ENCODE results near the gene MOGAT3. TPM values are rescaled to one million over a fixed set of nuclear protein-coding genes. Genes with fewer than 3 reads are reported as not detected.
A peak's percentile ranks its signal among the peaks of the same experiment; 100 is the strongest.
"Not testable (repeated sequence)": the region's sequence is repeated elsewhere in the genome, so short reads cannot be mapped to it uniquely, and the experiment has no call there.

MOGAT3 gene
- total RNA-seq, 1 experiment from 2014 or later = not detected

DNA sequence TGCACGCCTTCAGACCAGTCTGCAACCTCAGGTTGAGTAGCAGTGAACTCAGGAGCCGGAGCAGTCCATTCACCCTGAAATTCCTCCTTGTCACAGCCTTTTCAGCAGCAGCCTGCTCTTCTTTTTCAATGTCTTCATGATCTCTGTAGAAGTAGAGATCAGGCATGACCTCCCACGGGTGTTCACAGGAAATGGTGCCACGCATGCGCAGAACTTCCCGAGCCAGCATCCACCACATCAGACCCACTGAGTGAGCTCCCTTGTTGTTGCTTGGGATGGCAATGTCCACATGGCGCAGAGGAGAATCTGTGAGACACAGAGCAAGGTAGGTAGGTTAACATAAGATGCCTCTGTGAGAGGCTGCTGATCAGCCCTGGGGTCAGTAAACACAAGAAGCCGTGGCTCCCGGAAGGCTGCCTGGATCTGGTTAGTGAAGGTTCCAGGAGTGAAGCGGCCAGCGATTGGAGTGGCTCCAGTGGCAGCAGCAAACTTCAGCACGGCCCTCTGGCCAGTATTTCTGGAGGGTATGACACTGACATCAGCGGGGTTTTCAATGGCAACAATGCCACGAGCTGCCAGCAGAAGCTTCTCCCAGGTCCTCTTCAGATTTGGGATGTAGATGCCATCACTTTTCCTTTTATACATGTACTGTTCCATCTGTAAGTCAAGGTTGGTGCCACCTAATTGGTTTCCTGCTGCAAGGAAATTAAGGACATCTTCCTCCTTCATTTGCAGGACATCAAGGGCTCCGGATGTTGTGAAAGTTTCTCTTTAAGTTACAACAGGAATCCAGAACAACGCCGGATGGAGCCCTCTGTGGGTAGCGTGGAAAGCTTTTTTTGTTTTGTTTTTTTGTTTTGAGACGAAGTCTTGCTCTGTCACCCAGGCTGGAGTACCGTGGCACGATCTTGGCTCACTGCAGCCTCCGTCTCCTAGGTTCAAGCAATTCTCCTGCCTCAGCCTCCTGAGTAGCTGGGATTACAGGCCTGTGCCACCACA, 3.2 kb upstream of the MOGAT3 start:
- DNase-seq (ENCODE audit: low read depth) = not testable (repeated sequence)

DNA sequence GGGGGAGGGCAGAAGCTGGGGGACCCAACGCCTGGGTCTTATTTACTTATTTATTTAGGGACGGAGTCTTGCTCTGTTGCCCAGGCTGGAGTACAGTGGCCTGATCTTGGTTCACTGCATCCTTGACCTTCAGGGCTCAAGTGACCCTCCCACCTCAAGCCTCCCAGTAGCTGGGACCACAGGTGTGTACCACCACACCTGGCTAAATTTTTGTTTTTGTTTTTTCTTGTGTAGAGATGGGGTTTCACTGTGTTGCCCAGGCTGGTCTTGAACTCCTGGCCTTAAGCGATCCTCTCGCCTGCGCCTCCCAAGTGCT, 1.7 kb upstream of the MOGAT3 start:
- DNase-seq (ENCODE audit: low read depth) = no peak

DNA sequence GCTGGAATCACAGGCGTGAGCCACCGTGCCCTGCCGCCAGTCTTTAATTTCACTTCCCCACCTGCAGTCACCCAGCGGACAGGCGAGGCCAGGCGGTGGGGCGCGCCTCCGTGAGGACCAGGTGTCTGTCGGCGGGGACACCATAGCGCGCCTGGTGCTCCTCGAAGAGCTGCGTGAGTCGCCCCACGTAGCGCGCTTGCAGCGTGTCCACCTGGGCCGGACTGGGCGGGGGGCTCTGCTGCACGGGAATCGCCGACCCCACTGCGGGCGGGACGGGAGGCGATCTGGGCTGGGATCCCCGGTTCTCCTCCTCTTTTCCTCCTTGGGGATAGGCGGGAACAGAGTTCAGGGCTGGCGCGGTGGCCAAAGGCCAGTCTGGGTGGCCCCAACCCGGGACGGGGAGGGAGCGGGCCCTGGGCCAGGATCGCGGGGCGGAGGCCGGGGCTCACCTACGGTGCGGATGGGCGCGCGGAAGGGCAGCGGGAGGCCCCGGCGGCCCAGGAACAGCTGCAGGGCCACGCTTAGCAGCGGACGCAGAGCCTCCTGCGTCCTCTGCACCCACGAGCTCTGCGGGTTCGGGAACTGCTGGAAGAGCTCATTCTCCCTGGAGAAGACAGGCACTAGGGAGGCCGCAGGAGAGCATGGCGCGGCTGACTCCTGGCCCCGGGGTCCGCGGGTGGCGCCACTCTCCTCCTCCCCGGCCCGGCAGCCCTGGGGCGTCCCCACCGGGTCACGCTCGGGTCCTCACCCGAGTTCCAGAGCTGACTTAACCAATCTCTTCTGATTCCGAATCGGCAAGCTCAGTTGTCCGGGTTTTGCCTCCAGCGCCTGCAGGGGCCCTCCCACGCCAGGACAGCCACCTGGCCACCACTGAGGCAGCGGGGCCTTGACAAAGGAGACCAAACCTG, 1.1 kb upstream of the MOGAT3 start:
- DNase-seq (ENCODE audit: low read depth) = no peak

DNA sequence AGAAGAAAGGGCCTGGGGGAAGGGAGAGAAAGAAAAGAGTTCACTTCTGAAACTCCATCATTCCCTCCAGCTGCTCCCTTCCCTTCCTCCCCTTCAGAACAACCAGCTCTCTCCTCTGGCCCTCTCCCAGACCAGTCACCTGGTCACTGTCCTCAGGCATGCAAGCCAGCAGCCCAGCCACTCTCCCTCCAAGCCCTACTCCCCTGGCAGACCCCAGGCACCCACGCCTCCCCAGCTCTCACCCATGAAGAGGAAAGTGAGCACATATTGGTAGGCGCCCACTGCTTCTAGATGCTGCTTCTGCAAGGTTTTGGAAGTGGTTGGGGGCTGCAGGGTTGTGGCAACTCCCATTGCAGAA, 353 bp downstream of the MOGAT3 start:
- DNase-seq (ENCODE audit: low read depth) = no peak

DNA sequence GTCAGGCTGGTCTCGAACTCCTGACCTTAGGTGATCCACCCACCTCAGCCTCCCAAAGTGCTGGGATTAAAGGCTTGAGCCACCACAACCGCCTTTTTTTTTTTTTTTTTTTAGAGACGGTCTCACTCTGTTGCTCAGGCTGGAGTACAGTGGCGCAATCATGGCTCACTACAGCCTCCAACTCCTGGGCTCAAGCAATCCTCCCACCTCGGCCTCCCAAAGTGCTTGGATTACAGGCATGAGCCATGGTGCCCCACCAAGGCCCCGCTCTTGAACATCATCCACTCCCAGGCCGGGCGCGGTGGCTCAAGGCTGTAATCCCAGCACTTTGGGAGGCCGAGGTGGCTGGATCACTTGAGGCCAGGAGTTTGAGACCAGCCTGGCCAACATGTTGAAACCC, 1.3 kb downstream of the MOGAT3 start:
- not testable (repeated sequence) for DNase-seq (ENCODE audit: low read depth)

DNA sequence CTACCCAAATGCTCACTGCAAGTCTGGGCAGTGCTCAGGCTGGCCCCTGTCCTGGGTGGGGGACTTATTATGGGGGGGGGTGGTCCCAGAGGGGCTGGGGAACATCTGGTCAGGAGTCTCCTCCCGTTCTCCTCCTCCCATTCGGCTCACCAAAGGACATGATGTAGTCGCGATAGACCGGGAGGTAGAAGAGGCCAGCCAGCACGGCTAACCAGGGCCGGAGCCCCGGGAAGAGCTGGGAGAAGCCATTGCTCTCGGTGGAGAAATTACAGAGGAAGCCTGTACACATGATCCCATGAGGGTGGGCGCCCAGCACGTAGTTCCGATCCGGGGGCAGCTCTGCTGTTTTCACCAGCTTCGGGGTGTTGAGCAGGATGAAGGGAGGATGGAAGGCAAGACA, 2.4 kb downstream of the MOGAT3 start:
- DNase-seq (ENCODE audit: low read depth) = no peak

DNA sequence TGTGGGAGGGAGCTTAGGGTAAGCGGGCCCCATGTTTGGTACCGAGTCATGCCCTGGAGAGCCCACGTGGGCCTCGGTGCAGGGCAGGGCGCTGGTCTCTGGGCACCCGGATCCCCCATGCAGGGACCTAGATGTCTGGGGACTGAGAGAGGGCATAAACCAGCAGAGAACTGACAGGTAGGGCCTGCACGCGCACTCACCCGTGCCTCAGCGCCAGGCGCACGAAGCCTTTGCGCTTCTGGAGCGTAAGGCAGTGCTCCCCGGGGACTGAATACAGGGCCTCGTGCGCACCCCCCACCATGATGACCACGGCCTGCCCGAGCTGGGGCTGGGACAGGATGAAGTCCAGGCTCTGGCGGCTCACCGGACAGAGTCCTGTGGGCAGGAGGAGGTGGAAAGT, 2.8 kb downstream of the MOGAT3 start:
- DNase-seq (ENCODE audit: low read depth) = no peak

DNA sequence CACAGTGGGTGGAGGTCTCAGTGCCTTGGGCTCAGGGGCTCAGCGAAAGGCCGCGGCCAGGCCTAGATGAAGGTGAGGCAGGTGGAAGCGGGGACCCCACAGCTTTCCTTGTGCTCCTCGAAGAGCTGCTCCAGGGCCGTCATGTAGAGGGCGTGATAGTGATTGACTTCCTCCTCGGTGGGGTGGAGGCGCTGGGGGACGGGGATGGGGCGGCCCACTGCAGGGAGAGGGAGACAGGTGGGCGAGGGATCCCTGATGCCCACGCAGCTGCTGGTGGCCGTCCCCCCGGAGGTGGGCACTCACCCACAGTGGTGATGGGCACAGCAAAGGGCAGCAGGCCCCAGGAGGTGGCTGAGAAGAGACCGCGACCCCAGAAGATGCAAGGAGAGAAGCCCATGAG, 5.0 kb downstream of the MOGAT3 start:
- no peak for DNase-seq (ENCODE audit: low read depth)

DNA sequence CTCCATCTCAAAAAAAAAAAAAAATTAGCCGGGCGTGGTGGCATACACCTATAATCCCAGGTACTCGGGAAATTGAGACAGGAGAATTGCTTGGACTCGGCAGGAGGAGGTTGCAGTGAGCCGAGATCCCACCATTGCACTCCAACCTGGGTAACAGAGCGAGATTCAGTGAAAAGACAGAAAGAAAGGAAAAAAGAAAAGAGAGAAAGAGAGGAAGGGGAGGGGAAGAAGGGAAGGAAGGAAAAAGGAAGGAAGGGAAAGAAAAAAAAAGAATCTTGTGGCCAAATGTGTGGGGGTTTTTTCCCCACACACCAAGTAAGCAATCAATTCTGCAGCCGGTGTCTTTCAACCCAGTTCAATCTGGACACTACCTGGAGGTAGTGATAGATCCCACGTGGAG, 11.7 kb downstream of the MOGAT3 start:
- no peak for DNase-seq (ENCODE audit: low read depth)

DNA sequence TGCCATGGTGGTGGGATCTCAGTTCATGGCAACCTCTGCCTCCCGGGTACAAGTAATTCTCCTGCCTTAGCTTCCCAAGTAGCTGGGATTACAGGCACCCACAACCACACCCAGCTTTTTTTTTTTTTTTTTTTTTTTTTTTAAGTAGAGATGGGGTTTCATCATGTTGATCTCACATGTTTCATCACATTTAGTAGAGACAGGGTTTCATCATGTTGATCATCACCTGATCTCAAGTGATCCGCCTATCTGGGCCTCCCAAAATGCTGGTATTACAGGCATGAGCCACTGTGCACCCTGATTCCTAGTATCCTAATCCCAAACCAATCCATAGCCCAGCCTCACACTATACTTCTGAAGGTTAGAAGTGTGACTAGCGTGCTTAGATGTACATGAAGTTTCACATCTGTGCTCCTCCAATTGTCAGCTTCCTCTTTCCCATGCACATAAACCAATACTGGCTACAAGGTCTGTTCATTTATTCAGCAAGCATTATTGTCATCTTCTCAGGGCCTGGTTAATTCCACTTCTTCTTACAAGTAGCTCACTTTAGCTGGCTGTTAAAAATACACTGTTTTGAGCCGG, 13.9 kb downstream of the MOGAT3 start:
- DNase-seq (ENCODE audit: low read depth) = no peak

DNA sequence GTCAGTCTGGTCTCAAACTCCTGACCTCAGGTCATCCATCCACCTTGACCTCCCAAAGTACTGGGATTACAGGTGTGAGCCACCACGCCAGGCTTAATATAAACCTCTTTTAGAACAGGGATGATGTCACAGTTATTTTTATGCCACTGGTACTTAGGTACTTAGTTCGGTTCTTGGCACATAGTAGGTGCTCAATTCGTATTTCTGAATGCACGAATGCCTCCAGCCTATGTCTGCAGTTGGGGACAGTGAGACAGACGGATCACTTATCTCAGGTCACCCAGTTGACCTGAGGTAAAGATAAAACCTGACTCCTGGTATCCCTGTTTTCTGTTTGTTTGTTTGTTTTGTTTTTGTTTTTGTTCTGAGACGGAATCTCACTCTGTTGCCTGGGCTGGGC, 14.6 kb downstream of the MOGAT3 start:
- no peak for DNase-seq (ENCODE audit: low read depth)

DNA sequence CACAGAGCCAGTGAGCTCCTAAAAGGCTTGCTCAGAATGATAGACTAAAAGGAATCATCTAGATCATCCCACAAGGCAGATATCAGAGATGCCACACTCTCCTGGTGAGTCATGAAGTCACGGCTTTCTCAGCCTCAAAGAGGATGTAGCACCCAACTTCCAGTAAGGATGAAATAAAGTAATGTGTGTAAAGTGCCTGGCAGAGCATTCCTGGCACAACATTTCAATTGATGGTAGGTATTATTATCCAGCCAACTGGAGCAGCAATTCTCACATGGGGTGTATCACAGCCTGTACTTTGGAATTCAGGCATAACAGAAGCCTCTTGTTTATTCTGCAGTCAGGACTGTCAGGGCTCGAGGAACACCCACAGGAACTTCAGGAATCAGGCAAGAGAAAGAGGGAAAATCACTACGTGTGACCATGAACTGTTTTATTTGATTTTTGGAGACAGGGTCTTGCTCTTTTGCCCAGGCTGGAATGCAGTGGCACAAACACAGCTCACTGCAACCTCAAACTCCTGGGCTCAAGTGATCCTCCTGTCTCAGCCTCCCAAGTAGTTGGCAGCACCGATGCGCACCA, 15.5 kb downstream of the MOGAT3 start:
- peak; percentile 54 for DNase-seq (ENCODE audit: low read depth)

DNA sequence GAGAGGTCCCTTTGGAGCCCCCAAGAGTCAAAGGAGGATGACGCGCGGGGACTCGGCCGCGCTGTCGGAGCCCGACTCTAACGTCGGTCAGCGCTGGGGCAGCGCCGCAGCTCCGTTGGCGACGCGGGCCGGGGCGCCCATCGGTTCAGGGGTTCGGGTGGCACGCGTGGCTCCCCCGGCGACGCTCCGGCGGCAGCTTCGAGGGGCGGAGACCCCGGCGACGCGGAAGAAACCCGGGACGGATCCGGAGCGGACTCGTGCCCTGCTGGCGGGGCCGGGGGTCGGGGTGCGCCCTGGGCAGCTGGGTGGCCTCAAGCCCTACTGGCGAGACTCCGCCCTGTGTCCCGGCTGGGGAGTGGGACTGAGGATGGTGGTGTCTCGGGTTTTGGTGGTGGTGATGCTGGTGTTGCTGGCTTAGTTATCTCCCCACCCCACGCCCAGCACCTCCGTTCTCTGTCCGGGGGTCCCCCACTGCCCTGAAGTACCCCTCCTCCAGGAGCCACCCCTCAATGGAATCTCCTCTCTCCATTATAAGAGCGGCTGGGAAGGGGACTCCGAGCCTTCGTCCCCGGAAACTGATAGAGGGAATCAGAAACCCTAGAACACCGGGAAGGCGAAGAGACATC, 20.6 kb downstream of the MOGAT3 start, which contains the start of gene NAT16:
Gene NAT16, minus strand, starts transcription at position 164 of the 626 bp plus-strand sequence. CDS start 5,486 bp downstream, outside the sequence.
- DNase-seq (ENCODE audit: low read depth) = no peak

DNA sequence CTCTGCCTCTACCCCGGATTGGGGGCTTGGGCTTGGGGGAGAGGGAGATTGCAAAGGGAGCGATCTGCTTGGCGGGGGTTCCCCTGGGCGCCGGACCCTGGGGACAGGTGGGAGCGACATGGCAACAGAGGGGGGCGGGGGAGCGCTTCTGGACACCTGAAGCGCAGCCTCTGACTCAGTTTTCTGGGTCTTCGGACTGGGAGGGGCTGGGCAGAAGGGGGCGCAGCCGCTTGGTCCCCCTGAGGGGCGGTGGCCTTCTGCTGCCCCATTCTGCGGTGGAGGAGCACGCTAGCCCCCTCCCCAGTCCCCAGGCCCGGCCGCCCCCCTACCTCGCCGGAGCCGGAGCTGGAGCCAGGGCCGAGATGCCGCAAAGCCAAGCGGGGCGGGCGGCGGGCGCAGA, 21.1 kb downstream of the MOGAT3 start:
- no peak for DNase-seq (ENCODE audit: low read depth)

DNA sequence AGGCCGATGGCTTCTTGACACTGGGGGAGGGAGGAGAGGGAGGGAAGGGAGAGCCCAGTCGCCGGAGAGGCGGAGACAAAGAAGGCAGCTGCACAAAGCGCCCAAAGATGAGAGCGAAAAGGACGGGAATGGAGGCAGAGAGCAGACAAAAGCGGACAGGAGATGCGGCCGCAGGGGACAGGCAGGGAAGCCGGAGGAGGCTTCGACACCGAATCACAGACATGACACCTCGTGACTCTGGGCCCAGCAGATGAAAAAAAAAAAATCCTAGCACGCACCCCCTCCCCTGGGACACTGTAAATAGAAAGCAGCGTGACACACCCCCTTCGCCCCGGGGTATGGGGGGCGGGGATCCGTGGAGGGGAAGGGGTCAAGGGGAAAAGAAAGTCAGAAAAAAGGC, 21.7 kb downstream of the MOGAT3 start:
- DNase-seq (ENCODE audit: low read depth) = peak; percentile 55

DNA sequence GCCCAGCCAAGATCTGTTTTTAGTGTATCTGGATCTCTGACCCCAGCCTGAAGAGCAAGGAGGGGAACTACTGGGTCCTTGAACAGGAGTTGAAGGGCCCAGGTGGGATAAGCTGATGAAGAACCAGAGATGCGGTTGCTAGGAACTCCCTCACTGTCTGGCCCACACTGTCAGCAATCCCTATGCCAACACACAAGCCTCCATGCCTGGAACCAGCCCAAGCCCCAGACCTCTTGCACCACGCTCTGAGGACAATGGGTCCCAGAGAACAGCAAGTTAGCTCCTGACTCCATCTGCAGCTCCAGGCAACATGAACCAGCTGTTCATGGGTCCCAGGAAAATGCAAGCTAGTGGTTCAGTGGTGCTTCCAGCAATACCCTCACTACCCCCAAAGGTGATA, 23.2 kb downstream of the MOGAT3 start:
- no peak for DNase-seq (ENCODE audit: low read depth)

DNA sequence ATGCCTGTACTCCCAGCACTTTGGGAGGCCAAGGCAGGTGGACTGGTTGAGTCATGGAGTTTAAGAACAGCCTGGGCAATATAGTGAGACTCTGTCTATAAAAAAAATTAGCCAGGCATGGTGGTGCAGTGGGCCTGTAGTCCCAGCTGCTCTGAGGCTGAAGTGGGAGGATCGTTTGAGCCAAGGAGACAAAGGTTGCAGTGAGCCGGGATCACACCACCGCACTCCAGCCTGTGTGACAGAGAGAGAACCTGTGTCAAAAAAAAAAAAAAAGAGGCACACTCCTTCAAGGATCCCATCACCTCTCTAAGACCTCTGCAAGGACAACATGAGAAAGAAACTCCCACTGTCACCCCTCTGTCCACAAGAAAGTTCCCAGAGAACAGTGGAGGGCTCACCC, 25.2 kb downstream of the MOGAT3 start:
- DNase-seq (ENCODE audit: low read depth) = no peak

DNA sequence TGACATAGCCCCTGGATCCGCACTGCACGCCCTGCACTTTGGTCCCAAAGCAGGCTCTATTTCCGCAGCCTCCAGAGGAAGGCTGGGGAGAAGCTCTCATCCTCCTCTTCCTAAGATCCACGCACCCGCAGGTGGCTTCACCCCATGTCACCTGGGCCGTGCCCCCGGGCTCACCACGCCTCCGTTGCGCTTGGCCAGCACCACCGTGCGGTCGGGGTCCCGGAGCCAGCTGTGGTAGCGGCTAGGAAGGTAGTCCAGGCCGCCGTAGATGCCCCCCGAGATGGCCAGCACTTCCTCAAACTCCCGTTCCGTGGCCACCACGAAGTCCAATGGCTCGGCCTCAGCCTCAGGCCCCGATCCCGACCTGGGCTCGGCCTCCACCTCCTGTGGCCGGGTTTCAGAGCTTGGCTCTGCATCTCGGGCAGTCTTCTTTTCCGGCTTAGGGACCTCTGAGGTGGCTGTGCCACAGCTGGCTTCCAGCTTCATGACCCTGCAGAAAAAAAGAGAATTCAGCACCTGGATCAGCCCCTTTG, 26.4 kb downstream of the MOGAT3 start:
- peak; percentile 38 for DNase-seq (ENCODE audit: low read depth)

DNA sequence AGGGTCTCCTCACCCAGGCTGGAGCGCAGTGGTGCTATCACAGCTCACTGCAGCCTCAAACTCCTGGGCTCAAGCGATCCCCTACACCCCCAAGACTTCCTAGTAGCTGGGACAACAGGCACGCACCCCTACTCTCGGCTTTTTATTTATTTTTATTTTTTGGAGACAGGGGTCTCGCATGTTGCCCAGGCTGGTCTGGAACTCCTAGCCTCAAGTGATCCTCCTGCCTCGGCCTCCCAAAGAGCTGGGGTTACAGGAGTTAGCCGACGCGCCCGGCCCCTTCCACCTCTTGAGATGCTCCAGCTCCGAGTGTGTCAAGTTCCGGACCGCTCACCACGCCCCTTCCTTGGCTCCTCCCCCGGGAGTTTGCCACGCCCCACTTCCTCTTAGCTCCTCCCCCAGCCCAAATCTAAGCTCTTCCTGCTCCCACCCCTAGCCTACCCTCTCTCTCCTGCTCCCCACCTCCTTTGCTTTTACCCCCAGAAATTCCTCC, 27.0 kb downstream of the MOGAT3 start:
- peak; percentile 91 for DNase-seq (ENCODE audit: low read depth)

DNA sequence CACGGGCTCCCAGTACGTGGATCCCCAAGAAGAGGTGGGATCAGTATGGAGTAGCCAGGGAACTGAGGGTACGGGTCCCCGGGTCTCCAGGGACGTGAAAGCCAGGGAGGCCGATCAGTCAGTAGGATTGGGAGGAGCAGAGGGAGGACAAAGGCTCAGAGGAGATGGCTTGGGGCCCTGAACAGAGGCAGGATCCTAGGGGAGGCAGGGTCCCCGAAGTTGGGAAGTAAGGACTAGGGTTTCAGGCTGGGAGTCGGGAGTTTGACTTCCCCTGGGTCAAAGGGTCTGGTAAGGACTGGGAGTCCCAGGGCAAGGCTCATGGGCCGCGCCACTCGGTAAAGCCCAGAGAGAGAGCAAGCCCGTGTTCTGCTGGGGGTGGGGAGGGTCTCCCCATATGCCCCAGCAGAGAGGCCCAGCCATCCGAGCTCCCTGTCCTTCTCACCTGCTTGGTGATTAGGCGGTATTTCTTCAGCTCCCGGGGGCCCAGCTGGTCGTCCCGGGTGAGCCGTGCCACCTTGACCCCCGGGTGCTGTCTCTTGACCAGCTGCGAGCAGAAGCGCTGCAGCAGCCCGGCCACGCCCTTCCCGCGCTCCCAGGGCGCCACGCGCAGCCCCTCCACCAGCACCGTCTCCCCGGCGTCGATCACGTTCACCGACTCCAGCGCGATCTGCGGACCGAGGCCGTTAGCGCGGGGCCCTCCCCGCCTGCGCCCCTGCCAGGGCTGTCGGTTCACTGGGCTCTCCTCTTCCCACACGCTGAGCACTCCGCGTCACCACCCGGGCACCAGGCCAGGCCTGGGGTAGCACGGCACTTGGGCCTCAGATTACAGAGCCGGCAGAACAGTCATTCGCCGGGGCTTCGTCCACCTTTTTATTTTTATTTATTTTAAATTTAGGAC, 27.7 kb downstream of the MOGAT3 start:
- peak; percentile 100 for DNase-seq (ENCODE audit: low read depth)

Measured in Daoy (cell line).